Stomach (tissue), 9 donors: ENCODE data around the gene OSM. TPM values are rescaled to one million over a fixed set of nuclear protein-coding genes. Genes with fewer than 3 reads are reported as not detected.

Experiments
- DNase-seq, 2 donors: peaks; one replicate each; pipeline versions ENCODE4 v3.0.0 to v3.0.0-alpha.2; 2013 to 2019
- H3K27ac ChIP-seq, 5 donors: fragments of 200-600 bp in 4 of 5; sonication (generic) in 4 of 5; one replicate each; pipeline ENCODE4 v1.5.1; 2013 to 2019; ENCODE audit warnings: mild to moderate bottlenecking in 1 of 5, moderate library complexity in 1 of 5
- H3K27me3 ChIP-seq, 3 donors: fragments of 200-600 bp; sonication (generic); one replicate each; pipeline ENCODE4 v1.5.1; 2017 to 2019; ENCODE audit warnings: mixed run types in 1 of 3
- H3K36me3 ChIP-seq, 4 donors: fragments of 200-600 bp; sonication (generic); 1 replicate in 3 of 4; 2 replicates in 1 of 4; pipeline ENCODE4 v1.5.1; 2016 to 2019
- H3K4me1 ChIP-seq, 4 donors: fragments of 200-600 bp; sonication (generic); one replicate each; pipeline ENCODE4 v1.5.1; 2016 to 2019
- H3K4me3 ChIP-seq, 4 donors: fragments of 200-600 bp; sonication (generic) in 3 of 4; one replicate each; pipeline ENCODE4 v1.5.1; 2016 to 2019; ENCODE audit warnings: mild to moderate bottlenecking in 1 of 4
- H3K9me3 ChIP-seq, 4 donors: fragments of 200-600 bp; sonication (generic); one replicate each; pipeline ENCODE4 v1.5.1; 2016 to 2019
- CTCF ChIP-seq, 7 experiments: fragments of 450-650 bp in 4 of 7; fragments of 200-600 bp in 3 of 7; sonication (generic) in 3 of 7; IDR thresholded peaks; one replicate each; pipeline ENCODE4 v1.5.1; 2016 to 2019; ENCODE audit warnings: antibody characterized with exemption in 7 of 7, control low read depth in 2 of 7, mild to moderate bottlenecking in 1 of 7
- EP300 ChIP-seq: sonication (generic); formaldehyde crosslinking; IDR thresholded peaks from one replicate; pipeline ENCODE4 v1.6.1; 2017; ENCODE audit warnings: antibody characterized with exemption
- POLR2A ChIP-seq, 4 donors: fragments of 450-650 bp; IDR thresholded peaks; one replicate each; pipeline ENCODE4 v1.6.1; 2016; ENCODE audit warnings: antibody characterized with exemption in 4 of 4, control low read depth in 2 of 4, mild to moderate bottlenecking in 1 of 4, moderate library complexity in 1 of 4
- POLR2AphosphoS5 ChIP-seq, 3 donors: sonication (generic); formaldehyde crosslinking; IDR thresholded peaks; one replicate each; pipeline ENCODE4 v1.6.1; 2016; ENCODE audit warnings: antibody characterized with exemption in 3 of 3
- WGBS, 5 donors: extraction: QIAGEN DNeasy Blood & Tissue Kit in 3 of 5; methylation state at CpG; one replicate each; pipeline versions ENCODE4 v1.1.5 to v1.1.7; 2013 to 2018; 5-methylcytosine and 5-hydroxymethylcytosine counted together
- intact Hi-C: fragments of 100-400 bp; cut with DNase I; formaldehyde crosslinking; loops from one replicate; pipeline ENCODE4 v1.15.1; 2023; ENCODE audit warnings: low total_unique reads
- polyA plus RNA-seq, 3 donors: library from polyadenylated mRNA; stranded (reverse); fragments of 200-250 nt; gene quantifications; one replicate each; pipeline ENCODE4 v1.2.3, GENCODE V29; 2013
- total RNA-seq, 5 donors: library from RNA; depleted of rRNA; stranded (reverse); fragments of >200 nt; gene quantifications; one replicate each; pipeline versions ENCODE4 v1.1.0 to v1.2.3, GENCODE V29; 2014 to 2016
- donor health status: healthy with polysubstance abuse.
- donor health status: Bipolar disorder and iron deficiency.
- donor health status: healthy.

OSM gene
- total and polyA plus RNA-seq, 8 donors = 0.33 to 22.7 (median 1.2) TPM; not detected in 4

GRCh38 chr22:30313527-30314363 is 47.1 kb upstream of the OSM start:
- intact Hi-C loops = no loop called here
- TF ChIP-seq POLR2AphosphoS5 (IDR thresholded peaks at IDR 0.05) (no peak), CTCF (IDR thresholded peaks at IDR 0.05) (no peak), EP300 (no peak), POLR2A (IDR thresholded peaks at IDR 0.05) (no peak)
- Histone ChIP-seq H3K36me3 (peaks cover 0 to 10% (median 7%) of the 10 kb centered on the region in 4 donors), H3K4me1 (peaks cover 73 to 99% (median 93%) of the 10 kb centered on the region in 4 donors), H3K9me3 (no peaks in the 10 kb centered on the region), H3K27me3 (no peaks in the 10 kb centered on the region), H3K27ac (peak overlapping the region in 4 of 5 donors; percentile 4 to 56 (median 48)), H3K4me3 (no peak overlapping the region)
- DNase-seq = no peak
- WGBS, 5 donors = 69 to 87% (median 85%) methylated on average over 6 to 8 of the region's 8 CpGs

GRCh38 chr22:30312053-30312452 is 45.4 kb upstream of the OSM start:
- no peaks in the 10 kb centered on the region for H3K27me3 ChIP-seq
- intact Hi-C loops = no loop called here
- TF ChIP-seq POLR2AphosphoS5 (IDR thresholded peaks at IDR 0.05) (no peak), EP300 (no peak), POLR2A (IDR thresholded peaks at IDR 0.05) (no peak), CTCF (IDR thresholded peaks at IDR 0.05) (no peak)

GRCh38 chr22:30310881-30311771 is 44.5 kb upstream of the OSM start:
- Histone ChIP-seq H3K4me1 (peaks cover 83 to 99% (median 96%) of the 10 kb centered on the region in 4 donors), H3K36me3 (peaks cover 0 to 3% (median 0%) of the 10 kb centered on the region in 4 donors), H3K27ac (peak overlapping the region; percentile 86 to 94 (median 87)), H3K4me3 (peak overlapping the region in 1 of 4 donors; percentile 11), H3K9me3 (no peaks in the 10 kb centered on the region), H3K27me3 (no peaks in the 10 kb centered on the region)
- intact Hi-C loops = no loop called here
- TF ChIP-seq POLR2A (IDR thresholded peaks at IDR 0.05) = no peak
- TF ChIP-seq POLR2AphosphoS5 (IDR thresholded peaks at IDR 0.05) = peak; percentile 68 to 85 (median 81)
- TF ChIP-seq CTCF (IDR thresholded peaks at IDR 0.05) = no peak
- 29 to 43% (median 31%) methylated on average over 5 to 8 of the region's 8 CpGs for WGBS, 5 donors
- peak; percentile 78 to 92 for DNase-seq

More at GRCh38 chr22:30312053-30312452, 45.4 kb upstream of the OSM start:
- WGBS, 5 donors = 71 to 82% (median 80%) methylated on average over 6 of the region's 6 CpGs
- no peak for DNase-seq
- peak overlapping the region; percentile 86 to 94 (median 87) for H3K27ac ChIP-seq
- H3K9me3 ChIP-seq = no peaks in the 10 kb centered on the region
- peaks cover 0 to 3% (median 0%) of the 10 kb centered on the region in 4 donors for H3K36me3 ChIP-seq
- H3K4me3 ChIP-seq = peak overlapping the region in 1 of 4 donors; percentile 11
- H3K4me1 ChIP-seq = peaks cover 75 to 99% (median 93%) of the 10 kb centered on the region in 4 donors
